DLD1 (cell line): ENCODE data around the gene COL19A1.
"Not testable (repeated sequence)": the region's sequence is repeated elsewhere in the genome, so short reads cannot be mapped to it uniquely, and the experiment has no call there.

Source experiments
- in situ Hi-C: cut with HindIII; loops from 2 replicates; pipeline ENCODE4 v1.10.0; 2017; ENCODE audit warnings: low sequenced_read_pairs

COL19A1 gene

DNA sequence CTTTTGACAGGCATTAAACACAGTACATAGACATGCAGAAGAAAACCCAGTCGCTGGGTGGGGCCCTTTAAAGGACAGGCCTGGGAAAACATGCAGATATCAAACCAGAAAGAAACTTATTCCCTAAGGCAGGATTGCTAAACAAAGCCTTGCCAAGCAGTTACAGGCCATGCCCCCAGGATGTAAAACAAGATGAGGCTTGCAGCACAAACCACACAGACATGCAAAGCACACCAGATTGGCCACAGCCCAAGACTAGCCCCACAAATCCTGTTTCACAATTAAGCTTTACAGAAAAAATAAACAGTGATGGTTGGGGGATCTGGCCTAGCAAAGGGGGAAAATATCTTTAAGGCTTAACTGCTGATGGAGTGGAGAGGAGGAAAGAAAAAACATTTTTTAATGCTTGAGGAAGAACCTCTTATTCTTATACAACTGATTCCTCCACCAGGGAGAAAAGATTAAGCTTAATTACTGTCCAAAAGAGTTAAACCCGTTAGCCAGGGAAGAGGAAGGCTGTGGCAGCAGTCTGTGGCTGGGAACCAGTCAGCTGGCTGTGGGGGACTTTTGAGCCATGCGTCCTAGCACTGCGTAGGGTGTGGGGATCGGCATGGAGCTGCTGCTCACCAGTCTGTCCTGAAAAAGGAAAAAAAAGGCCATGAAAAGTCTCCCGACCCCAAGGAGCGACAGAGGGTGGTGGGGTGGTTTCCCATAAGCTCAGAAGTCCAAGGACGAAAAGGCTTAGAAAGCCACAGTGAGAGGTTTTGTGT is 28.4 kb downstream of the COL19A1 start:
- in situ Hi-C loops: no loop called here

- in situ Hi-C loops: no loop called here
These were observed 29.0 kb downstream of the COL19A1 start for GRCh38 chr6:69895396-69895795.

DNA sequence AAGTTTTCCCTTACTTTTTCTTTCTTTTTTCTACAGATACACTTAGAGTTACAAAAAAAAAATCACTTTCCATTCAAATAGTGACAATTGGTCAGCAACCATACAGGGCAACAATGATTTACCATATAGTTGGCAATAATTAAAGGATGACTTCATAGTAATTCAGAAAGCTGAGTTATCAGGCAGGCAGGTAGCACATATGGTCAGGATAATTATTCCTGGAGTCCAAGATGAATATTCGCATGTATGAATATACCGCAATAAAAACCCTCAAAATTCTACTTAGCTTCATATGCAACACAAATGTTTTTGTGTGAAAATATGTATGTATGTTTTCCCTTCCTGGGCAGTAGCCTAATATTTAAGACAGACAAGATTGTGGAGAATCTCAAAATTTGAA is 34.5 kb downstream of the COL19A1 start:
- in situ Hi-C loops: no loop called here

DNA sequence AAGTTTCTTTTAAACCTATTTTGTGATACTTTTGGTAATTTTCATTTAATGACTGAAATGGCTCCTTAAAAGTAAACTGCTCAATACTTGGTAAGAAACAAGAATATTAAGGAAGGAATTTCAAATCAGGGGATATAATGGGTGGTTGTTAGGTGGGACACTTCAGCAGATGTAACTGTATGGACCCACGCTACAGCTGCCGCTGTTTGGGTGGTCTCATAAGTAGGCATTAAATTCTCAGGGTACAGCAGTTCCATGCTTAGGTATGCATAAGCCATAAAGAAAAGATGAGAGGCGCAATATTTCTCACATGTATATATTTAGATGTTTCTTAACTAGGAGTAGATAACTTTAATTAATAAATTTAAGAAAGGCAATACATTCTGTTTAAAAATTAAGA is 35.0 kb downstream of the COL19A1 start:
- in situ Hi-C loops: no loop called here

GRCh38 chr6:69907981-69908498 is 41.7 kb downstream of the COL19A1 start:
- in situ Hi-C loops: no loop called here

- in situ Hi-C loops: no loop called here
These were observed 47.0 kb downstream of the COL19A1 start for GRCh38 chr6:69913361-69913760.

DNA sequence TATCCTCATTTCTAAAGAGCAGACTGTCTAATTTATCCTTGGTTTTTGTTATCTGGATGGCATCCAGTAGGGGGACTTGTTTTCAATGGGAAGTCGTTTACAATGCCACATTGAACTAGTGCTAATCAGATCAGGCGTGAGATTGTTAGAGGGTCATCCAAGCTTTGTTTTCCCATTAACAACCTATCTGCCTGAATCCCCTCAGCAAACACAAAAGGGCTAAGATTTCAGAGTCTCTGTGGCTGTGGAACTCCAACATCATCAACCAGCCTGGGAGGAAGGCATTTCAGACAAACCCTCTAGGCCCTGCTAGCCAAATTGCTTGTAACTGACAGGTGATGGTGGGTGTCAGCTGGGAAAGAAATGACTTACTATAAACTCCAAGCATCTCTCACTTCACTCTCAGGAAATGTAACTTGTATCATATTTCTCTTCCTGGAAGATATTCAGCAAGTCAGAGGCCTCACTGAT is 47.7 kb downstream of the COL19A1 start:
- in situ Hi-C loops: no loop called here

DNA sequence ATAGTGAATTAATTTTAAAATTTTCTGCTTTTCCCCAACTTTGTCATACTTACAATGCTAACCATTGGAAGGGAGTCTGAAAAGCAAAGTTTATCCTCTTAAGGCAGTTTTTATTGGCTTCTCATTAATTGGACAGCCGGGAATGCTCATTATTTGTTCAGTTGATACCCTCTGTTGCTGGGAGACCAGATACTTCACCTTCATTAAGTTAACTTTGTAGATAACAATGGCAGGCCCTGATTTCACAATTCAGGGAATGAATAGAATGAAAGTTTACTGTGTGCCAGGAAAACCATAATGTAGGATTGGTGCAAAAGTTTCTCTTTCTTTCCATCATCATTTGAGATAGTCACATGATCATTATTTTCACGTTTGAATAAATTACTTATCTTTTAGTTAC is 49.0 kb downstream of the COL19A1 start:
- in situ Hi-C loops: no loop called here

GRCh38 chr6:69917834-69918233 is 51.5 kb downstream of the COL19A1 start:
- in situ Hi-C loops: no loop called here

GRCh38 chr6:69918813-69919475 is 52.6 kb downstream of the COL19A1 start:
- in situ Hi-C loops: no loop called here

- in situ Hi-C loops: not testable (repeated sequence)
These were observed 54.7 kb downstream of the COL19A1 start for GRCh38 chr6:69921066-69921465.

- in situ Hi-C loops: not testable (repeated sequence)
These were observed 55.3 kb downstream of the COL19A1 start for GRCh38 chr6:69921611-69922010.

DNA sequence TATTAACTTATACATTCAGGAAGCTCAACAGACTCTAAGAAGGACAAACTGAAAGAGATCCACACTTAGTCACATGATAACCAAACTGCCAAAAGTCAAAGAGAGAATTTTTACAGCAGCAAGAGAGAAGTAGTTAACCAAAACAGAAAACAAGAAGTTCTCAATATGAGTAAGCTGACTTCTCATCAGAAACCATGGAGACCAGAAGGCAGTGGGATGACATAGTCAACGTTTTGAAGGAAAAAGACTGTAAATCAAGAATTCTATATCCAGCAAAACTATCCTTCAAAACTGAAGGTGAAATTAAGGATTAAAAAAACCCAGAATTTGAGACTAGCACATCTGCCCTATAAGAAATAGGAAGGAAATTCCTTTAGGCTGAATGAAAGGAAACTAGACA is 60.4 kb downstream of the COL19A1 start:
- in situ Hi-C loops: no loop called here

DNA sequence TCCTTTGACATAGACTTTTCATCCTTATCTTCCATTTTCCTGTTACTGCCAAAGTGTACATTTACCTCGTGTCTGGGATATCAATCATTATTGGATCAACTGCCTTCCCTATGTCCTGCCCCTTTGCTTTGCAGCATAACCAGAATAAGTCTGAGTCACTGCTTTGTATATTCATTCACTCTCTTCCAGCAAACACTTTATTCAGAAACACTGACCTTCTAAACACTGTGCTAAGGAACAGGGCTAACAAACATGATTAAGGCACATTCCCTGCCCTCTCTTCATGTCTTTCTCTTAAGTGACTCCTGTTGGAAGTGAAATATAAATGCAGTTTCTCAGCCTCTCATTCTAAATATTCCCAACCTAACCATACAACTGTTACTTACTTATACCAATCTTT is 66.9 kb downstream of the COL19A1 start:
- in situ Hi-C loops: no loop called here

GRCh38 chr6:69935079-69935478 is 68.7 kb downstream of the COL19A1 start:
- in situ Hi-C loops: no loop called here

DNA sequence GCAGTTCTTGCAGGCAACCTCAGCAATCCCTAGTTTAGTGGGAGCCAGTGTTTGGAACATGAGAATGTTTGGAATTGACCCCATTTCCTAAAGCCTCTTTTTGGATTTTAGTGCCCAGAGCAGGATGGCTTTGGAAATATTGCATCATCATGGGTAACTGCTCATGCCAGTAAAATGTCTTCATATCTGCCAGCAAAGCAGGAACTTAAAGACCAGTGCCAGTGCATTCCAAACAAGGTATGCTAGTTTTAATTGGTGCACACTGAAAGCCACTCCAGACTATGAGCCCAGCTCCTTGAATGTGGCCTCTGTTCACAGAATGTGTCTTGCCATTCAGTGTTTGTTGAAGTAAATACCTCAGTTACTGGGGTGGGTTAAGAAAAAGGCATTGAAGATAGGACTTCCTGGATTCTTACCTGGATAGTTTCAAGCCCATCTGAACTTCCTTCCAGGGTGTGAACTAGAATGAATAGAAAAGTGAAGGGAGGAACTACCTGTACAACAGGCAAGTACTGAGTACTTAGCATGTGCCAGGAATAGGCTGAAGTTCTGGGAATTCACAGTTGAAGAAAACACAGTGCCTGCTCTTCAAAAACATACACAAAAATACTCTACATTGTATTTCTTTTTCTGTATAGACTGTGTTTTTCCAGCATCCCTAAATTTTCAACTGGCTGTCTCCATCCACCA is 70.5 kb downstream of the COL19A1 start:
- in situ Hi-C loops: no loop called here

DNA sequence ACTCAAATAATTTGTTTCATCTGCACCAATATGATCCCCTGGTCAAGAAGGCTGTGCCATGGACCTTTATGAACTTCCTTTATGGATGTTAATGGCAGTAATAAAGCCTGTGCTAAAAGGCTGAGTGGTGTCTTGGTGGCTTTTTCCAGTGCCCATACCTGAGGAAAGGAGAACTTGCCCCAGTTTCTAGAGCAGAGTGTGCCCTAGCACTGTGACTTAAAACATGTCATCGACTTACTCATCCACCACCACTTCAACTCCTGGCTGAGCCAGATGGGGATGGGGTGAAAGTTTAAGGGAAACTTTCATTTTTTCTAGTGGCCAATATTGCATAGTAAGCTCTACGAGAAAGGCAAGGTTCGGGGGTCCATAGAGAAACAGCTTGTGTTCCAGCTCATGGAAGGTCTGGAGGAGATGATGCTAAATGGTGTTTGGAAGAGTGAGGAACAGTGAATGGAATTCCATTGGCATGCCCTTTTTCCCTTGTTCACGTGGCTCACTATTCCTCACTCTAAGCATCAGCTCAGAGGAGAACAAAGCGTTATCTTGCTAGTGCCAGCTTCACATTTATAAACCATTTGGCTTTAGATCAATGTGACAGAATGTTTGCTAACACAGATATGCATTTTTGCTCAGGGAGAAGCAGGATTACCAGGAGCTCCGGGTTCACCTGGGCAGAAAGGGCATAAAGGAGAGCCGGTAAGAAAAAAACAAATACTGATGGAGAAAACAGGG is 71.2 kb downstream of the COL19A1 start:
- in situ Hi-C loops: no loop called here

GRCh38 chr6:69942485-69942884 is 76.1 kb downstream of the COL19A1 start:
- in situ Hi-C loops: no loop called here

DNA sequence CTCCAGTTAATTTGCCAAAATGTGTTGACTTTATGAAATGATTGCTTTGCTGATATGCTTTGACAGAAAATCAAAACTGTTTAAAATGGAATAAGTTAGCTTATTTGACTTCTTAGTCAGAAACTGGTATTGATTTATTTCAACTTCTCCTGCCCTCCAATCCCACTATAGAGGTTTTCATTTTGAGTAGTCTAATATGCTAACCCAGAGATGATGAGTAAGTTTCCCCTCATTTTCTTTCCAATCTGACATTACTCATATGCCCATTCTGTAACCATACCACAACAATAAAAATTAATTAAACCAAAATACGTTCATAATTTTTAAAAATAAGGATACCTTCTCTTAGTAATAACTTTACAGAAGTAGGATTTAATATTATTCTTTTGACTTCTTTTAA is 78.8 kb downstream of the COL19A1 start:
- in situ Hi-C loops: no loop called here

GRCh38 chr6:69948479-69949114 is 82.2 kb downstream of the COL19A1 start:
- in situ Hi-C loops: no loop called here
